Endothelial cell of umbilical vein (primary cell): ENCODE data around the gene RELN. TPM values are rescaled to one million over a fixed set of nuclear protein-coding genes. Genes with fewer than 3 reads are reported as not detected.

ENCODE experiments used
- BruUV-seq: library from RNA; stranded (reverse); fragments of 400-500 nt; replicated peaks from 2 replicates; lab custom pipeline; 2021; lab: Mats Ljungman, UMichigan
- CTCF ChIA-PET: fragments of 300-600, 350-600 bp; sonication (Branson Sonifier 250); formaldehyde crosslinking; loops from one replicate; lab custom pipeline; 2021; ENCODE audit warnings: antibody characterized with exemption, inconsistent platforms; lab: Charles Lee
- POLR2A ChIA-PET: fragments of 300-600, 350-600 bp; sonication (Branson Sonifier 250); formaldehyde crosslinking; loops from one replicate; lab custom pipeline; 2021; ENCODE audit warnings: antibody characterized with exemption, inconsistent platforms; lab: Charles Lee
- DNase-seq: peaks from one replicate; pipeline ENCODE4 v3.0.0-alpha.2; 2011; ENCODE audit warnings: low read depth, low spot score
- FAIRE-seq: peaks from 2 replicates; lab custom pipeline; 2011; peaks lifted over from hg19 to GRCh38; lab: Jason Lieb, UNC
- H2AFZ ChIP-seq: 2 replicates; pipeline ENCODE4 v1.6.0; 2012; ENCODE audit warnings: low read depth, low read length, control low read depth, inconsistent platforms
- H3K27ac ChIP-seq: 2 replicates; pipeline ENCODE4 v1.5.1; 2011; ENCODE audit warnings: low read depth, mild to moderate bottlenecking, control low read depth, low read length, moderate library complexity; ENCODE audit not compliant: insufficient read depth
- H3K27me3 ChIP-seq, 2 experiments: 2 replicates each; pipeline versions ENCODE4 v1.6.0 to v1.6.1; 2011; ENCODE audit warnings: low read length in 2 of 2, mixed read lengths in 1 of 2; ENCODE audit not compliant: control insufficient read depth in 2 of 2, insufficient read depth in 2 of 2
- H3K36me3 ChIP-seq, 2 experiments: 2 replicates in 1 of 2; 3 replicates in 1 of 2; pipeline ENCODE4 v1.5.1; 2011; ENCODE audit warnings: low read length in 2 of 2, mild to moderate bottlenecking in 1 of 2, moderate library complexity in 1 of 2; ENCODE audit not compliant: control insufficient read depth in 2 of 2, insufficient read depth in 2 of 2; ENCODE audit errors: extremely low read depth in 1 of 2
- H3K4me1 ChIP-seq: 3 replicates; pipeline ENCODE4 v1.5.1; 2011; ENCODE audit warnings: mild to moderate bottlenecking, low read length; ENCODE audit not compliant: control insufficient read depth, insufficient read depth; ENCODE audit errors: extremely low read depth
- H3K4me2 ChIP-seq: 2 replicates; pipeline ENCODE4 v1.6.1; 2011; ENCODE audit warnings: low read length, control low read depth, mixed read lengths; ENCODE audit not compliant: insufficient read depth
- H3K4me3 ChIP-seq, 3 experiments: fragments of 200-600 bp in 1 of 3; sonication (generic), shearing (Covaris generic) in 1 of 3; replicated peaks in 1 of 3; 2 replicates each; pipeline ENCODE4 v1.5.1; 2011 to 2016; ENCODE audit warnings: control low read depth in 3 of 3, low read length in 3 of 3, mild to moderate bottlenecking in 2 of 3, inconsistent platforms in 1 of 3, low read depth in 1 of 3, moderate library complexity in 1 of 3; ENCODE audit not compliant: insufficient read depth in 1 of 3
- H3K79me2 ChIP-seq: 2 replicates; pipeline ENCODE4 v1.6.0; 2012; ENCODE audit warnings: low read length, inconsistent platforms; ENCODE audit not compliant: control insufficient read depth, insufficient read depth
- H3K9ac ChIP-seq: replicated peaks from 2 replicates; pipeline ENCODE3; 2011; ENCODE audit warnings: low read length, control low read depth; ENCODE audit not compliant: insufficient read depth; ENCODE audit errors: extremely low read depth
- H3K9me1 ChIP-seq: replicated peaks from 3 replicates; pipeline ENCODE4 v1.6.0; 2011; ENCODE audit warnings: mild to moderate bottlenecking, low read length; ENCODE audit not compliant: control insufficient read depth, insufficient read depth; ENCODE audit errors: extremely low read depth
- H3K9me3 ChIP-seq: replicated peaks from 2 replicates; pipeline ENCODE4 v1.5.1; 2012; ENCODE audit warnings: low read length, inconsistent platforms; ENCODE audit not compliant: control insufficient read depth, insufficient read depth
- H4K20me1 ChIP-seq: replicated peaks from 2 replicates; pipeline ENCODE3; 2011; ENCODE audit warnings: mild to moderate bottlenecking, low read length; ENCODE audit not compliant: control insufficient read depth, insufficient read depth; ENCODE audit errors: extremely low read depth
- CTCF ChIP-seq, 2 donors: IDR thresholded peaks; 1 replicate in 1 of 2; 2 replicates in 1 of 2; pipeline ENCODE4 v1.5.1; 2011; ENCODE audit warnings: low read length in 2 of 2, mild to moderate bottlenecking in 2 of 2, moderate library complexity in 2 of 2, control low read depth in 1 of 2, inconsistent platforms in 1 of 2, low read depth in 1 of 2; ENCODE audit not compliant: insufficient read depth in 1 of 2; ENCODE audit errors: extremely low read depth in 1 of 2
- EZH2 ChIP-seq: IDR thresholded peaks from 2 replicates; pipeline ENCODE4 v1.6.1; 2012; ENCODE audit warnings: borderline replicate concordance, low read depth, mild to moderate bottlenecking, moderate library complexity, low read length, inconsistent platforms; ENCODE audit not compliant: severe bottlenecking
- FOS ChIP-seq: IDR thresholded peaks from 2 replicates; pipeline ENCODE4 v1.6.1; 2011; ENCODE audit warnings: mild to moderate bottlenecking, low read length, moderate library complexity, borderline replicate concordance; ENCODE audit not compliant: insufficient read depth
- GATA2 ChIP-seq: IDR thresholded peaks from 2 replicates; pipeline ENCODE4 v1.7.0; 2011; ENCODE audit warnings: low read depth, mild to moderate bottlenecking, moderate library complexity, mixed read lengths, low read length; ENCODE audit not compliant: insufficient read length, insufficient read depth
- JUN ChIP-seq: IDR thresholded peaks from 2 replicates; pipeline ENCODE4 v1.6.1; 2011; ENCODE audit warnings: borderline replicate concordance, low read depth; ENCODE audit not compliant: insufficient read length, insufficient read depth
- MAX ChIP-seq: IDR thresholded peaks from 2 replicates; pipeline ENCODE4 v1.6.1; 2011; ENCODE audit not compliant: insufficient read depth, insufficient read length
- MYC ChIP-seq: IDR thresholded peaks from one replicate; pipeline ENCODE4 v1.6.1; 2011; ENCODE audit warnings: mild to moderate bottlenecking, low read depth, low read length
- POLR2A ChIP-seq: IDR thresholded peaks from 2 replicates; pipeline ENCODE4 v1.6.1; 2012; ENCODE audit warnings: low read depth, mild to moderate bottlenecking, control low read depth, low read length
- POLR2AphosphoS5 ChIP-seq: IDR thresholded peaks from 2 replicates; pipeline ENCODE4 v1.6.1; 2012; ENCODE audit warnings: low read depth, mild to moderate bottlenecking, control low read depth, low read length, moderate library complexity; ENCODE audit not compliant: insufficient read depth
- dilution Hi-C: fragments of 300-500 bp; cut with MboI; formaldehyde crosslinking; loops from one replicate; pipeline ENCODE4 v1.15.0; 2019; ENCODE audit warnings: low sequenced_read_pairs; ENCODE audit not compliant: extremely low pct_ligation_motif_present
- intact Hi-C: fragments of 100-400 bp; cut with micrococcal nuclease; formaldehyde crosslinking; loops from one replicate; pipeline ENCODE4 v1.10.0; 2022
- polyA plus RNA-seq, 4 experiments: library from polyadenylated mRNA; depleted of rRNA in 3 of 4; stranded (reverse) in 3 of 4; unstranded in 1 of 4; fragments of >200 nt; gene quantifications; 2 replicates each; pipeline versions ENCODE4 v1.2.1 to v1.2.3, GENCODE V29; 2011 to 2012; ENCODE audit warnings: missing spikeins in 1 of 4
- total RNA-seq: library from RNA; stranded (reverse); gene quantifications from 2 replicates; pipeline ENCODE4 v1.2.3, GENCODE V29; 2021

The RELN gene
- total and polyA plus RNA-seq, 2 donors (not counting 3 experiments of a cell fraction or from before 2014, with no cell fraction given) = 0.15 to 0.22 TPM

DNA sequence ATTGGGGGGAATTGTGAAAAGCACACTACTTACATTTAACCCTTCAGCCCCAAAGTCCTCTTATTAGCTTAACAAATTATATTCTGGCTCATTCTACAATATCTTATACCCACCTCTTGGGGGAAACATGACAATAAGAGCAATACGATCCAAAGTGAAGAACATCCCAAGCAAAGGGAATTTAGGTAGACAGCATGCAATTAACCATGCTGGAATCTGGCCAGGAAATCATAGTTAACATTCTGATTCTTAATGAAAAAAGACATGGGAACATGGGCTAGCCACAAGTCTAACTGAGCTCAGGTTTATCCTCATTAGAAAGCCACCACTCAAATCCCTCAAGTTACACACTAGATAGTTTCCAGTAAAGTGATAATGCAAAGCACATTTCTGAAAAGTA, 301.5 kb downstream of the RELN start:
- no peaks in the 10 kb centered on the region for H3K9me3 ChIP-seq
- DNase-seq = no peak
- ChIA-PET CTCF (no interaction called here), POLR2A (no interaction called here)
- H2AFZ ChIP-seq = no peak overlapping the region
- no TSS peak for BruUV-seq
- dilution Hi-C loops (no loop called here), intact Hi-C loops (no loop called here)
- no peak overlapping the region for H3K9ac ChIP-seq
- no peak overlapping the region for H3K4me2 ChIP-seq
- TF ChIP-seq CTCF (IDR thresholded peaks at IDR 0.05; ENCODE audit: extremely low read depth in 1 of 2, insufficient read depth in 1 of 2, low read depth in 1 of 2, low read length in 2 of 2) (no peak), MAX (no peak), GATA2 (no peak), POLR2A (no peak), POLR2AphosphoS5 (no peak), FOS (no peak), MYC (no peak), JUN (no peak), EZH2 (no peak)
- H3K27me3 ChIP-seq = peaks cover 0 to 4% of the 10 kb centered on the region in 2 experiments
- no peaks in the 10 kb centered on the region for H3K79me2 ChIP-seq
- H3K36me3 ChIP-seq = no peaks in the 10 kb centered on the region
- FAIRE-seq = no peak
- H3K4me3 ChIP-seq = no peak overlapping the region
- H3K4me1 ChIP-seq = no peaks in the 10 kb centered on the region
- no peak overlapping the region for H3K27ac ChIP-seq
- no peaks in the 10 kb centered on the region for H3K9me1 ChIP-seq
- H4K20me1 ChIP-seq = no peaks in the 10 kb centered on the region
